GM21825 (cell line): ENCODE results near the gene ANKS6.
A peak's percentile ranks its signal among the peaks of the same experiment; 100 is the strongest.

Experiments
- ATAC-seq: cut with Tn5 transposase; IDR thresholded peaks from one replicate; pipeline ENCODE4 v1.9.1; 2021; ENCODE audit warnings: mild to moderate bottlenecking, moderate library complexity; ENCODE audit not compliant: unreplicated experiment

Gene ANKS6

DNA sequence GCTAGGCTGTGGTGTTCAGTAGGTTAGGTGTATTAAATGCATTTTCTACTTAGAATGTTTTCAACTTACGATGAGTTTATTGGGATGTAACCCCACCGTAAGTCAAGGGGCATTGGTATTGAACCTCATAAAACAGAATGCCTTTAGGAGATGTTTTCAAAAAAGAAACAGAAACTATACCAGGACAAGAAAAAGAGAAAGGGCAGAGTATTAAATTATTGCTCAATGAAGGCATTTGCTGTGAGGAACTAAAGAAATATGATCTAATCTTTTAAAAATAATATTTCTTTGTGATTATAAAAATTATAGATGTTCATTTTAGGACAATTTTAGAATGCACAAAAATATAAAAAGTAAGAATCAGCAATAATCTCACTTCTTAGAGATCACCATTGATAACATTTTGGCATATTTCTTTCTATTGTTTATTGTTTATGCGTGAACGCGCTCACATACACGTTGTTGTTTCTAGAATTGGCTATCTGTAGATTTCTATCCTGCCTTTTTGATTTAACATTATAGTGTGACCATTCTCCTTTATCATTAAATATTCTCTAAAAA, 19.1 kb upstream of the ANKS6 start:
- ATAC-seq, result no peak

DNA sequence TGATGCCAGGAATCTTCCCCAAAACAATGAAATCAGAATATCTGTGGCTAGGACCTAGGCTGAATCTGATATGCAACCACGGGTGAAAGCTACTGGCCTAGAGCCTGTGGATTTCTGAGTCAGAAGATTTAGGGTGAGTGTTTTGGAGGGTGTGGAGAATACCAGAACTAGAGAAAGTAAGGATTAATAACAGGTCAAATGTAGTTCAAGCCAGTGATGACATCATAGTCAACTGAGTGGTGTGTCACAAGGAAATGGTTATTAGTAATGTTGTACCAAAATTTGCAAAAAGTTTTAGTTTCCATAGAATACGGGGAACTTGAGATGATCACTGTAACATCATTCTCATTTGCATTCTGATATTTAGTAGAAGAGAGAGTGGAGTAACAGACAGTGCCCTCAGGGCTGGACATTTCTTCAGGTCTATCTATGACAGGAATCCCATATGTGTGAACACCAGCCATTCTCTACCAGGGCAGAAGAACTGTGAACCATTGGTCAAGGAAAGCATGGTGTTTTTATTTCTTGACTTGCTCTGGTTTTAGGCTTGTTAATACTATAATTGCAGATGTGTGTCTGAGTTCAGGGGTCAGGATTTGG, 14.8 kb upstream of the ANKS6 start:
- no peak for ATAC-seq

DNA sequence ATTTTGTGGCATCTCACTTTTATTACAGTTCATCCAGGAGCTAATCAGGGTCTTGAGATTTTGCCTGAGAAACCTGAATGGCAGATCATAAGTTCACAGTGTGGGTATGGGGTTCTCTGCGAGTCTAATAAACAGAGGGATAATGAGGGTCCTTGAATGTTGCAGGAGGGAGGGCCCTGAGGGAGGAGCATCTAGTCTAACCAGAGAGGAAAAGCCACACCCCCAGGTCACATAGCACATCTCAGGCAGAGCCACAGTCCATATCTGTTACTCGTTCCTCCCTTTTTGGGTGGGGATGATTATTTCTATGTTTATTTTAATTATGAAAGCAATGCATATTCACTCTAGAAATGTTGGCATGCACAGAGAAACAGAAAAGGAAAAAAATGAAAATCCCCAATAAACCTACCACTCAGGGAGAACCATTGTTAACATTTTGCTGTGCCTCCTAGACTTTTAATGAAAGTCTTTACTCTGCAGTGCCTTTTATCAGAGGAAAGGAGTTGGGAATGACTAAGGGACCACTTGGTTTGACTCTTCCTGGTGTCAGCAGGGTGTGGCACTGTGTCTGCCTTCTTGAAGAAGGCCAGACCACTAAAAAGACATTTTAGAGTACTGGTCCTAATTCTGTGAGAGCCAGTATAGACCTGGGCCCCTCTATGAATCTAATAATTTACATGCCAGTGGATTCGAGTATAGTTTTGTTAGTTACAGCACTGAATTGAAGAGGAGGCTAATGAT, 13.9 kb upstream of the ANKS6 start:
- no peak for ATAC-seq

DNA sequence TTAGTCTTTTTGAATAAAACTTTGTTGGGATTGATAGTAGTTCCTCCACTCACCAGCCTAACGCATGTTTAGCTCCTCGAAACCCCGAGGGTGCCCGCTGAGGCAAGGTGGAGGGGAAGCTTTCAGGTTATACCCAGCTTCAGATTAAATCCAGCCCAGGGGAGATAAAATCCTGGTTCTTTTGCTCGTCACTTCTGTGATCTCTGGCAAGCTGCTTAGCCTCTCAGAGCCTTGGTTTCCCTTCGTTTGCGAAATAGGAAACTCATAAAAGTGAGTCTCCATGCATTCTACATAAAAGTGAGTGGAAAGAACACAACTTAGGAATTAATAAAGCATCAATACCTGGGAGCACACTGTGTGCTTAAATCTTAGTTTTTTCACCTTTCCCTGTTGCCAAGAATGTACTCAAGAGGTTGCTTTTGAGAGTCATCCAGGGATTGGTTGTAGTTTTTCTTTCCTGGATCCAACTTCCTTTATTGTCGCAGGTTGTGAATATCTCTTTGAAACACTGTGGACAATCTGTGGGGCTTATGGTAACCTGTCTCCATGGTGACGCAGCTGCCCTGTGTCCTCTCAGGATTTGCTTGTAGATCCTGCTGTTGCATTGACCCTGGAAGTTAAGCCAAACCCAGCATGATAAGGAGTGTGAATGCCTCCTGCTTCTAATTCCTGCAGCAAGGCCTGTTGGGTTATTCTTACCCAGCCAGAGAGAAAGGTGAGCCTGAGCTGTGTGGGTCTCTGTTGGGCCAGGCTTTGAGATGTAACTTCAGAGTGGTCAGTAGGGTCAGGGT, 13.2 kb upstream of the ANKS6 start:
- no peak for ATAC-seq

DNA sequence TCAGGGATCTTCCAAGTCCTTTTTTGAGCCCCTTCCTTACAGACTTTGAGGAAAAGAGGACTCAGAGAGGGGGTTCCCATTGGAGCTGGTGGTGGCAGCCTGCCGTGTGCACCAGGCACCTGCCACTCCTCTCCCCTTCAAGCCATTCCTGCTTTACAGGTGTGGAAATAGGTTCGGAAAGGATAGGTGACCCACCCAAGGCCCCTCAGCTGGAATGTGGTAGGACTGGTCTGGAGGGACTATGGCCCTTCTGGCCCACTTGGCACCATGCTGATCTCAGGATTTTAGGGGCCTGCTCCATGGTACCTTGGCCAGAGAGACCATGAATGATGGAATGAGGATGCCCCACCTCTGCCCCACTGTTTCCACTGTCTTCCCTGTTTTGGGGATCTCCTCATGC, 12.5 kb upstream of the ANKS6 start:
- no peak for ATAC-seq

DNA sequence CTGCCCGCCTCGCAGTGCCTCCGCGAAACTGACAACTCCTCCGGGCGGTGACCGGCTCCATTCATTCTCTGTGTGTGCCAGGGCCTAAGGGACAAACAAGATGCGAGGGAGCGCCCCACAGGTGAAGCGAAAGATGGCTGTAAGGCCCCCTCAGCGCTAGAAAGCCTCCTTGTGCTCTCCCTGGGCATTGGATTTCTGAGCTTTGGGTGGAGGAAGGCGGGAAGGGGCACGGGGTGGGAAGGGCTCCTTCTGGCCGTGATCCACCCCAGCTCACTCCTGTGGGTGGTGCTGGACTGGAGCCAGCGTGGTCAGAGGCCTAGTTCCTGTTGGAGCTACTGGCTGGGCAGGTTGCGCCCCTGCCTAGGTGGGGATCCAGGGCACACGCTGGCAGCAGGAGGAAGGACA, 12.1 kb upstream of the ANKS6 start:
- no peak for ATAC-seq

DNA sequence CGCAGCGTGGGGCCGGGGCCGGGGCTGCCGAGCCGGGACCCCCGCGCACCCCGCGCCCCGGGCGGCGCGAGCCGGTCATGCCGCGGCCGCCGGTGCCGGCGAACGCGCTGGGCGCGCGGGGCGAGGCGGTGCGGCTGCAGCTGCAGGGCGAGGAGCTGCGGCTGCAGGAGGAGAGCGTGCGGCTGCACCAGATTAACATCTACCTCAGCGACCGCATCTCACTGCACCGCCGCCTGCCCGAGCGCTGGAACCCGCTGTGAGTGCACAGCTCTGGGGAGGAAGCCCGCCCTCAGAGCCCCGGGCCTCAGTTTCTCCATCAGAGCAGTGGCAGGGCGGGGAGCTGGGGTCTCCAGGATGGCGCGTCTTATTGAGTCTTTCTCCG, 11.4 kb upstream of the ANKS6 start:
- ATAC-seq, result peak; percentile 29

DNA sequence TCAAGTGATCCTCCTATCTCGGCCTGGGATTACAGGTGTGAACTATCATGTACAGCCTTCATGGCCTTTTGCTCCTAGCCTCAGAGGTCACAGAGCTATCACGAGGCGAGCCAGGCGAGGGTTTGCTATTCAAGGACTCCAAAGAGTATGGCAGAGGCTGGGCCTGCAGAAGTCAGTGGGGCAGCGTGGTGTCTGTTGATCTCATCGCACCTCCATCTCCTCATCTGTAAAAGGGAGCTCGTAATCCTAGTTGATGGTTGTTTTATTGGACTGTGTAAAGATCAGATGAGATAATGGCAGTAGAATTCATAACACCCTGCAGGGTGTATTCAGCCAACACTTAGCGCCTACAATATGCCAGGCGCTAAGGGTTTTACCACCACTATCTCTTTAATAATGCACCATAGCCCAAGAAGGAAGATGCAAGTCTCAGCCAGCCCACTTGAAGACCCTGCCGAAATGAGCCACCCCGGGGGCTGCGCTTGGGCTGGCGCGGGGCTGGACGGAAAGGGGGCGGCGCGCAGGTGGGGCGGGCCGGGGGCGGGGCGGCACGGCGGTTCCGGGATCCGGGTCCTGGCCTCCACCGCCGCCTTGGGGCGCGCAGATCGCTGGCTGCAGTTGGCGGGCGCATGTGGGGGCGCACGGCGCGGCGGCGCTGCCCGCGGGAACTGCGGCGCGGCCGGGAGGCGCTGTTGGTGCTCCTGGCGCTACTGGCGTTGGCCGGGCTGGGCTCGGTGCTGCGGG, 10.9 kb upstream of the ANKS6 start, which contains the start of gene GALNT12:
TSS of gene GALNT12 (plus strand) at position 601 of the 744 bp plus-strand sequence. CDS start at position 630, 29 bp downstream.
- peak; percentile 64 for ATAC-seq

DNA sequence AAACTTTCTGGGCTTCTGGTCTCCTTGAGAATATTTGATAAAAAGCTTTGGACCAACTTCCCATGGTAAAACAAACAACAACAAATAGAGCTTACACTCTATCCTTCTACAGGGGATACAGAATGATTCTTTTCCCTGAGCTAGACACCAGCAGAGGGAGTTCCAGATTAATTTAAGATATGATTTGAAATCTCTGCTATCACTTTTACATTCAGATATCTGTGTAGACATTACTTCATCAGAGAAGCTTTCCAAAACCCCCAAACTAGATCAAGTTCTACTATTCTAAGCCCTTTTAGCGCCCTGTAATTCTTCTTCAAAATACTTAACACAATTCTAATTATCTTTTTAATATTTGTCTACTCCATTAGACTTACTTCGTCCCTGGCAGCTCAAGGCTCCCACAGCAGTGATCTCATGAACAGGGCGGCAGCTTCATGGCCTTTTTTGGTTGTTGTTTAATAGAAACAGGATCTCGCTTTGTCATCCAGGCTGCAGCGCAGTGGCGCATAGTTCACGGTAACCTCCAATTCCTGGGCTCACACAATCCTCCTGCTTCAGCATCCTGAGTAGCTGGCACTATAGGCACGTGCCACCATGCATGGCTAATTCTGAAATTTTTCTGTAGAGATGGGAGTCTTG, 10.2 kb upstream of the ANKS6 start:
- no peak for ATAC-seq

DNA sequence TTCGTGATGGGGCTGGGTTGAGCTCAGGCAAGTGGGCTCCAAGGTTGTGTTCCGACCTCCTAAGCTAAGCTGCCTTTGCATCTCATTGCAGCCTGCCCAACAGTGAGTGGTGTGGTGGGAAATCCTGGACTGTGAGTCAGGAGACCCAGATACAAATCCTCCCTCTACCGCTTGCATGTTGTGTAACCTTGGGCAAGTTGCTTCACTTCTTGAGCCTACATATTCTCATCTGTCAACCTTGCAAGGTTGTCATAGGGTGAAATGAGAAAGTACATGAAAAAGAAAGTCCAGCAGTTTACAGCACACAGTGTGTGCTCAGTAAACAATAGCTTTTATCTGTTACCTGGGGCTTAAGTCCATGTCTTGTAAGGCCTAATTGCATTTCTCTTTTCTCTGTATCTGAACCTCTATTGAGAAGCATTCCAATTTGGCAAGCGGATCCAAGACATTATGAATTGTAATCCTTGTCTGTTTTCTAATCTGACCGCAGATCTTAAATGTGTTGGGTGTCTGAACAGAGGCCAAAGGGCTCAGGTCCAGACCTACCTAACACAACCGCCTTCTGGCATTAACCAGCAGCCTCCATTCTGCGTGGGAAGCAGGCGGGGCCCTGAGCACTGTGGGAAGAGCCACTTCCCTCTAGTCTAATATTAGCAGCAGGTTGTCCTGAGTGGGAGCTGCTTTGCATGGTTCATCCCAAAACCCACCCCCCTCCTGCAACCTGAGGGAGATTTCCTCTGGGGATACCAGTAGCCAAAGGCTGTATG, 9.3 kb upstream of the ANKS6 start:
- ATAC-seq, result no peak

DNA sequence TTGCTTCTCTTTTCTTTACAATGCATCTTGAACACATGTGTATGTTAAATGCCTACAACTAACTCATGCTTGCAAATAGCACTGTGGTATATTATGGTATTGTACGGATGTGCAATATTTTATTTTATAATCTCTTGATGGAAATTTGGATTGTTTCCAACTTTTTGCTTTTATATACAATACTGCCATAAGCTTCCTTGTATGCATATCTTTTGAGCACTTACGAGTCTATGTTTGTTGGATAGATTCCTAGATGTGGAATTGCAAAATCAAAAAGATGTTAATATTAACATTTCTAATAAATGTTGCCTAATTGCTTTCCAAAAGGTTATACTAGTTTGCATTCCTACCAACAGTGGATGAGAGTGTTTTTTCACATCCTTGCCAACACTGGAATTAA, 7.7 kb upstream of the ANKS6 start:
- ATAC-seq, result no peak

DNA sequence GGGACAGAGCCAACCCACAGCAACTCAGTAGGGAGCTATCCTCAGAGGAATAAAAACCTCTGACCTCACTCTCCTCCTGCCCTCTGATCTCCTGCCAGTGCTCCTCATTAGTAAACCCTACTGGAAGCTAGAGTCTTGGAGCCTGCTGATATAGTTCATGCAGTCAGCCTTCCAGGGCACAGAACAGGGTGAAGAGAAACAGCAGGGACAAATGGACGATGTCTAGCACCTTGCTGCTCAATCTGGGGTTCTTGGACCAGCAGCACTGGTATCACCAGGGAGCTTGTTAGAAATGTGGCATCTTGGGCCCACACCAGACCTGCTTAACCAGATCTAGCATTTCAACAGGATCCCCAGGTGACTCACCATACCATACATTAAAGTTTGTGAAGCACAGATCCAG, 5.6 kb upstream of the ANKS6 start:
- ATAC-seq, result no peak

DNA sequence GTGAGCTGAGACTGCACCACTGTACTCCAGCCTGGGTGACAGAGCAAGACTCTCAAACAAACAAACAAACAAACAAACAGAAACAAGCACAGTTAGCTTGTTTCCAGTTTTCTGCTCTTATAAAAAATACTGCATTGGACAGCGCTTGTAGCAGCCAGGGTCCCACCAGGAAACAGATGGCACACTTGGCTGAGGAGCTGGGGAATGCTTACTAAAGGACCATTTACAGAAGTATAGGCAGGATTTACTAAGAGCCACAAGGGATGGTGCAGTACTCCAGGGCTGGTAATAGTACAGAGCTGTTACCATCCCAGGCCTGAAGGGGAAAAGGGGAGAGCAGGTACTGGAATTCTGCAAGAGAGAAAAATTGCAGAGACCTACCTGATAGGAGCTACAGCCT, 5.2 kb upstream of the ANKS6 start:
- ATAC-seq, result no peak

DNA sequence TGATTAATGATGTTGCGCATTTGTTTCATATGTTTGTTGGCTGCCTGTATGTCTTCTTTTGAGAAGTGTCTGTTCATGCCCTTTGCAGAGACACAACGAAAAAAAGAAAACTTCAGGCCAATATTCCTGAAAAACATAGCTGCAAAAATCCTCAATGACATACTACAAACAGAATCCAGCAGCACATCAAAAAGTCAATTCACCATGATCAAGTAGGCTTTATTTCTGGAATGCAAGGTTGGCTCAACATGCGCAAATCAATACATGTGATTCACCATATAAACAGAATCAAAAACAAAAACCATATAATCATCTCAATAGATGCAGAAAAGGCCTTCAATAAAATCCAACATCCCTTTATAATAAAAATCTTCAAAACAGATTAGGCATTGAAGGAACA, 1.9 kb upstream of the ANKS6 start:
- no peak for ATAC-seq

DNA sequence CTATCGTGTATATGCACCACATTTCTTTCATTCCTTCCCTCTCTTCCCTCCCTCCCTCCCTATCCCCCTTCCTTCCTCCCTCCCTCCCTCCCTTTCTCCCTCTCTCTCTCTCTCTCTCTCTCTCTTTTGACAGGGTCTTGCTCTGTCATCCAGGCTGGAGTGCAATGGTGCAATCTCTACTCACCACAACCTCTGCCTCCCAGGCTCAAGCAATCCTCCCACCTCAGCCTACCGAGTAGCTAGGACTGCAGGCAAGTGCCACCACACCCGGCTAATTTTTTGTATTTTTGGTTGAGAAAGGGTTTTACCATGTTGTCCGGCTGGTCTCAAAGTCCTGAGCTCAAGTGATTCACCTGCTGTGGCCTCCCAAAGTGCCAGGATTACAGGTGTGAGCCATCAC, 1.1 kb upstream of the ANKS6 start:
- no peak for ATAC-seq

DNA sequence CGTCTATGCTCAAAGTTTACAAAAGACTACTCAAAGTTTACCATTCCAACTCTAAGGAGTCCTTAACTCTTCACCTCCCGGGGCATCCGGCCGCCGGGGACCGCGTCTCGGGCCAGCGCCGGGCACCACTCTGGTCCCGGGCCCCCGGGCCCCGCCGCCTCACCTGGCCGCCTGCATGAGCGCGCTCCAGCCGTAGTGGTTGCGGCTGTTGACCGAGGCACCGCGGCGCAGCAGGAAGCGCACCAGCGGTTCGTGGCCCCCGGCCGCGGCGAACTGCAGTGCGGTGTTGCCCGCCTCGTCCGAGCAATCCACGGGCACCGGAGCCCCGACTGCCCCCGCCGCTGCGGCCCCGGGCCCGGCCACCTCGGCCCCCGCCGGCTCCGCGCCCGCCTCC, 388 bp downstream of the ANKS6 start:
- ATAC-seq, result peak; percentile 39

DNA sequence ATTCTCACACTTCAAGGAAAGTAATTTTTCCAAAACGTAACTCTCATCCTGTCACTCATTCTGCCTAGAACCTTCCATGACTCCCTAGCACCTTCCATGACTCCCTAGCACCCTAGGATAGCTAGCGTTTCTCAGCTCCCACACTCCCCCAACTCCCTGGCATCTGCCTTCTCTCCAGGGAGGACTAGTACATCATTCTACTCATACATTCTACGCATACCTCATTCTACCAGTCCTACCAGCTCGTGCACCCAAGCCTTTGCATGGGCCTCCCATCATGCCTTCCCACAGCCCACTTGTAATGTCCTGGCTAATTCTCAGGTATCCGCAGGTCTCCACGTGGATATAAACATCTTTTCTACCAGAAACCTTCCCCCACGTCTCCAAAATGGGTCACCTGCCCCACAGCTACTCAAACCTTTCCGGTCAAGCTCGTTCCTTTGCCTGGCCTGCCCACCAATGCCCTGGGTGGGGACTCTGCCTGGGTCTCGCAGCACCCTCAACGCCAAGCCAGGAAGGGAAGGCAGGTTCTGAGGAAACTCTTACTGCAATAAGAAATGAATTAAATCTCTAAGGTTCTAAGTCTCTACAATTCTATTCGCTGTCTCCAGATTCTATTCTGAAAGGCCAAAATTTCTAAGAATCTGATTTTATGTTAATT, 930 bp downstream of the ANKS6 start:
- ATAC-seq, result no peak

DNA sequence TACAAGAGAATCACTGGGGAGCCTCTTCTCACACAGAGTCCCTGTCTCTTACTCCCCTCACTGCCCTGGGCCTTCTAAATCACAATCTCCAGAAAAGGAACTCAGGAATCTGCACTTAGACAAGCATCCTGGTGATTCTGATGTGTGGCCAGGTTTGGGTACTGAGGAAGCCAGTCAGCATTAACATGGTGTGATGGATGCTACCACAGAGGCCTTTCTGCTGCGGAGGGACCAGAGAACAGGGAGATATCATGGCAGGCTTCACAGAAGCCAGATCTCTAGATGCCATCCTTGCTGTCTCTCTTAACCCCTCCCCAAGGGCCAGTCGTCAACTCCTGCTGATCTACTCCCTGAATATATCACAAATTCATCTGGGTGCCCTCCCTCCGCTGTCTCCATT, 1.6 kb downstream of the ANKS6 start:
- no peak for ATAC-seq

DNA sequence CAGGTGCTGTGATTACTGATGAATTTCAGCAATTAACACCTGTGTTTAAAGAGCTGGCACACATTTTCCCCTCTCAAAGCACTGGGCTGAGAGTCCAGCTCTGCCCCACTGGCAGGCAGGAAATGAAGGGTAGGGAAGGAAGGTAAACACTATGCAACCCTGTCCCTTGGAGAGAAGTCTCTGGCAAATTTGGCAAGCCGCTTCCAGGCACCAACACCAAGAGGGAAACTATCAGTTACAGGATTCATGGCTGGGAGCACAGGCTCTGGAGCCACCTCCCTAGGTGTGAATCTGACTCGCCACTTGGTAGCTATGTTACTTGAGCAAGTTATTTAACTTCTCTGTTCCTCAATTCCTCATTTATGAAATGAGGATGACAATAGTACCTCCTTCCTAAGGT, 3.3 kb downstream of the ANKS6 start:
- no peak for ATAC-seq
